Measurements from ENCODE around the gene SDC4.
A peak's percentile ranks its signal among the peaks of the same experiment; 100 is the strongest.

Gene SDC4

DNA sequence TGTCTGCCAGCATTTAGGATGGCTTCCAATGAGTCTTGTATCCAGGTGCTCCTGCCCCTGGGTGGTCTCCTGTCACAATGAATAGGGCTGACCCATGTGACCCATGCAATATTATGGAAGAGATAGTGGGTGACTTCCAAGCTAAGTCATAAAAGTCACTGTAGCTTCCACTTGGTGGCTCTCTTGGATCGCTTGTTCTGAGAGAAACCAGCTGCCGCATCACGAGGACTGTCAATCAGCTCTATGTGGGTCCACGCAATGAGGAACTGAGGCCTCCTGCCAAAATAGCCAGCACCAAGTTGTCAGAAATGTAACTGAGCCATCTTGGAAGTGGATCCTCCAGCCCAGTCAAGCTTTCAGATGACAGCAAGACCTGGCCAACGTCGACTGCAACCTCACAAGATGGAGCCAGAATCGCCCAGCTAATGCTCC is 25.3 kb downstream of the SDC4 start:
- no peak for DNase-seq (ENCODE audit: extremely low read depth in 1 of 2, low read depth in 1 of 2)

DNA sequence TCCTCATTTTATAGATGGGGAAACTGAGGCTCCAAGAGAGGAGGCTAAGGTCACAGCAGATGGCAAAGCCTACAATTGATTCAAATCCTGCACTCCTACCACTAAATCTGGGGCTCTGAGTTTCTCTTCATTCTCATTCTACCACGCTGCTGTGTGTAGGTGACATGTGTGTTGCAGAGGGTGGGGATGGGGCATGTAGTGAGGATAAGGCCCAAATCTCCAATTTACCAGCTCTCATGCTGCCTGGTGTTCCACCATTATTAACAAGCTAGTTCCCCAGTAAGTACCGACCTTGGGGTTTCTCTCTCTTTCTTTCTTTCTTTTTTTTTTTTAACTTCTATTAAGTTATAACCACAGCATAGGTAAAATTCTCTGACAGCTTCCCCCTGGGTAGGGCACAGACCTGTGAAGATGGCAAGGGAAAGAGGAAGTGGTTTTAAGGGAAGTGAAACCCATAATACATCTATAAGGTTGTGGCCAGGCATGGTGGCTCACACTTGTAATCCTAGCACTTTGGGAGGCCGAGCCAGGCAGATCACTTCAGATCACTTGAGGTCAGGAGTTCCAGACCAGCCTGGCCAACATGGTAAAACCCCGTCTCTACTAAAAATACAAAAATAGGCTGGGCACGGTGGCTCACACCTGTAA is 27.2 kb downstream of the SDC4 start:
- no peak for DNase-seq (ENCODE audit: extremely low read depth in 1 of 2, low read depth in 1 of 2)

DNA sequence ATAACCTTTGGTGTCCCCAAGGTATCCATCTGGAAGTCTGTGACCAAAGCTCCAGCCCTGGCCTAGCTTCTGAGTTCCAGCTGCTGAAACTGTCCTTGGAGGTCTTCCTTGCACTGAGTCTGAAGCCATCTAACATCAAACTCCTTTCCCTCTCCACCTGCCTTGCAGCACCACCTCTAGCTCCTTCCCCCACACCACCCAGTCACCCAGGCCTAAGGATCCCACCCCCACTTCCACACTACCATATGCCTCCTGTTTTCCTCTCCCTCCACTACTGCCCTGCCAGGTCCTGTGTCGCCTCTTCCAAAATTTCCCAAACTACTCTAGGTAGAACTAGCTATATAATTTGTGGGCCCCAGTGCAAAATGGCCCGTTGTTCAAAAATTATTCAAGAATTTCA is 29.3 kb downstream of the SDC4 start:
- DNase-seq (ENCODE audit: extremely low read depth in 1 of 2, low read depth in 1 of 2) = no peak

DNA sequence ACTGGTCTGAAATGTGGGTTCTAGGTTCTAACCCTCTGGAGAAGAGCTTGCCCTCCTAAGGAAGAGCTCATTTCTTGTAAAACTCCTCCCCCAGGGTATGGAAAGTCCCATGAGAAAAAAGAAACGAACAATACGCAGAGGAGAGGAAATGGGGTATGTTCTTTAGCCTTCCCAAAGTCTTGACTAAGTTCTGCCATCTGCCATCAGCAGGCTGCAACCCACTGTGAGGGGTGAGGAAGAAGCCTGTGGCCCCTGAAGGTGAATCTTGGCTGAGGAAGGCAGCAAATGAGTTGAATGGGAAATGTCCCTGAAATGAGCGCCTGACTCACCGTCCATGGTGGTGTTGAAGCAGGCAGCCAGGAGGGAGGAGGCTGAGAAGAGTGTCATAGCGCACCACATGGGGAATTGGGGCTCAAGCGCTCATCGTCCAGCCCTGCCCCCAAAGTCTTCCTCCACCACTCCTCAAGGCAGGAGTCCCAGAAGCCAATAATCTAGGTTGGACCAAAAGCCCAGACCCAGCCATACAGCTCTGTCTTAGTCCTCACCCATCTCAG is 29.8 kb downstream of the SDC4 start:
- DNase-seq (ENCODE audit: extremely low read depth in 1 of 2, low read depth in 1 of 2) = no peak

DNA sequence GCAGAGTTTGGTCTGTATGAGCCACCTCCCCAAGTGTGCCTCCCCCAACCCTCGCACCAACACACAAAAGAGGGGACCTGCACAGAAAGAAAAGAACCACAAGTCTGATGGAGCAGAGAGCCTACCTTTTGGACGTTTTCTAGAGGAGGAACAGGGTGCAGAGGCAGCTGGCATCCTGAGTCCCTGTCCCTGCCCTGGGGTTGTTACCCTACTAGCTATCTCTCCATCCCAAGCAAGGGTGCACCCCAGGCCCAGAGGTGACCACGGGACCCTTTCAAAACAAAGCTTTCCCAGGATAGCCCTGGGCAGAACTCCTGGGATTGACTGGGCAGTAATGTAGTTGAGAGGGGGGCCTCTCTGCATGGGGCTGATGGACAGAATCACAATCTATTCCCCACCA is 30.4 kb downstream of the SDC4 start:
- no peak for DNase-seq (ENCODE audit: extremely low read depth in 1 of 2, low read depth in 1 of 2)

DNA sequence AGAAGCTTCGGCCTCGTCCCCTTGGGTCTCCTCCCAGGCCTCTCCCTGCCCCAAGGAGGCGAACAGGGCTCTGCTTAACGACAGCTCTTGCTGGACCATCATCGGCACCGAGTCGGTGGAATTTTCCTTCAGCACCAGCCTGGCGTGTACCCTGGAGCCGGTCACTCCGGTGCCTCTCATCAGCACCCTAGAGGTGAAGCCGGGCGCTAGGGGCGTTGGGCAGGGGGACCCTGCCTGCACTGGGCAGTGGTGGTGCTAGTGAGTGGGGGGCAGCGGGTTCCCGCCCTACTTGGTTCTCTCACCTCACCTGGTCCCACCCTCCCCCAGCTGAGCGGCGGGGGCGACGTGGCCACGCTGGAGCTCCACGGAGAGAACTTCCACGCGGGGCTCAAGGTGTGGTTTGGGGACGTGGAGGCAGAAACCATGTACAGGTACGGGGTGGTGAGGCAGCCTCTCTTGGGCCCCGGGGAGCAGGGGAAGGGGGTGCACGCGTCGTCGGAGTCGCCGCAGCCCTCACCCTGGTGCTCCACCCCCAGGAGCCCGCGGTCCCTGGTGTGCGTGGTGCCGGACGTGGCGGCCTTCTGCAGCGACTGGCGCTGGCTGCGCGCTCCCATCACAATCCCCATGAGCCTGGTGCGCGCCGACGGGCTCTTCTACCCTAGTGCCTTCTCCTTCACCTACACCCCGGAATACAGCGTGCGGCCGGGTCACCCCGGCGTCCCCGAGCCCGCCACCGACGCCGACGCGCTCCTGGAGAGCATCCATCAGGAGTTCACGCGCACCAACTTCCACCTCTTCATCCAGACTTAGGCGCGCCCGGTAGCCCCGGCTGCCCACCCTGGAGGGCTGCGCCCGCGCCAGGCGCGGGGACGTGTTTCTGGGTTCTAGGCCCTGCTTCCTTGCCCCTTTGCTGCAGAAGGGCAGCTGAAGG is 31.8 kb downstream of the SDC4 start:
- no peak for DNase-seq (ENCODE audit: extremely low read depth in 1 of 2, low read depth in 1 of 2)

DNA sequence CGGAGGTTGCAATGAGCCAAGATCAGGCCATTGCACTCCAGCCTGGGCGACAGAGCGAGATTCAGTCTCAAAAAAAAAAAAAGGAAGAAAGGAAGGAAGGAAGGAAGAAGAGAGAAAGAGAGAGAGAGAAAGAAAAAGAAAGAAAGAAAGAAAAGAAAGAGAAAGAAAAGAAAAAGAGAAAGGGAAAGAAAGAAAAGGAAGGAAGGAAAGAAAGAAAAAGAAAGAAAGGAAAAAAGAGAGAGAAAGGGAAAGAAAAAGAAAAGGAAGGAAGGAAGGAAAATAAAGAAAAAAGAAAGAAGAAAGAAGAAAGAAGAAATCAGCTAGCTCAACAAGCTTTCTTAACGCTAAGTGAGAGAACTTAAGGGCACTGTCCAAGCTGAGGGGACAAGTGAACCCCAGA is 32.6 kb downstream of the SDC4 start:
- DNase-seq (ENCODE audit: extremely low read depth in 1 of 2, low read depth in 1 of 2) = no peak

DNA sequence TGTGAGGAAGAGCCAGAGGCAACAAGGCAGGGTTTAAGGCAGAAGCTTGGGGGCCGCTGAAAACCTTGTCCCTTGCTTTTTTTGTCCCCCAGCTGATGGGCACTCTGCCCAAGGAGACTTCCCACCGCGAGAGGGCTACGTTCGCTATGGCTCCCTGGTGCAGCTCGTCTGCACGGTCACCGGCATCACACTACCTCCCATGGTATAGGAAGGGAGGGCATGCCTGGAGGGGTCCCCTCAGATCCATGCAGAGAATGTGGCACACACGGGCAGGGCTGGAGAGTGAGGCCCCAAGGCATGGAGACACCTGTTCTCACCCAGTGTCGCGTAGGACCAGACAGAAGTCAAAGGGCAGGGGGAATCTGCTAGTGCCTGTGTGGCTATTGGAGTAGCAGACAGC is 34.3 kb downstream of the SDC4 start:
- DNase-seq (ENCODE audit: extremely low read depth in 1 of 2, low read depth in 1 of 2) = no peak

DNA sequence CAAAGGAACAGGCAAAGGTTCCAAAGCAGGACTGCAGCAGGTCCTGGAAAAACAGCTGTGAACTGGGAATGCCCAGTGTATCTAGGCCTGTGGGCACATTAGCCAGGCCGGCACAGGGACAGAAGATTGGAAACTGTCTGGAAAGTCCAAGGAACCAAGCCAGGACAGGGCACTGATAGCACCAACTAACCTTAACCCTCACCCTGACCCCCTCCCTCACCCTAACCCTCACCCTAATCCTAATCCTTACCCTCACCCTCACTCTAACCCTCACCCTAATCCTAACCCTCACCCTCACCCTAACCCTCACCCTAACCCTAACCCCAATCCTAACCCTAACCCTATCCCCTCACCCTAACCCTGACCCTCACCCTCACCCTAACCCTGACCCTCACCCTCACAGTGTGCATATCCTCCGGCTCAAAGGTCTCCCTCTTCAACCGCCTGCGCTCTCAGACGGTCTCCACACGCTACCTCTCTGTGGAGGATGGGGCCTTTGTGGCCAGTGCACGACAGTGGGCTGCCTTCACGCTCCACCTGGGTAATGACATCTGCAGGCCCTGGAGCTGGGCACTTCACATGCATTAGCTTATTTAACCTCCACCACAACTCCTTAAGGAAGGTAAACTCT is 35.0 kb downstream of the SDC4 start:
- DNase-seq (ENCODE audit: extremely low read depth in 1 of 2, low read depth in 1 of 2) = no peak

DNA sequence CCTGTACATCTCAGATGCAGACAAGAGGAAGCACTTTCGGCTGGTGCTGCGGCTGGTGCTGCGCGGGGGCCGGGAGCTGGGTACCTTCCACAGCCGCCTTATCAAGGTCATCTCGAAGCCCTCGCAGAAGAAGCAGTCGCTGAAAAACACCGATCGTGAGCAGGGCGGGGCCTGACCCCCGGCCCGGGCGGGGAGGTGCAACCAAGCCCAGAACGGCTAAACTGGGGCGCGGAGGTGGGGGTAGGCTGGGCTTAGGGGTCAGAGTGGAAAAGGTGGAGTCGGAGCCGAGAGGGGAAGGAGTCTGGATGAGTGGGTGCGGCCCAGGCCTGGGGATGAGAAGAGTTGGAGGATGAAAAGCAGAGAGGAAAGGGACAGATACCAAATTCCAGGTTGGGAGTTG is 36.0 kb downstream of the SDC4 start:
- DNase-seq (ENCODE audit: extremely low read depth in 1 of 2, low read depth in 1 of 2) = no peak

DNA sequence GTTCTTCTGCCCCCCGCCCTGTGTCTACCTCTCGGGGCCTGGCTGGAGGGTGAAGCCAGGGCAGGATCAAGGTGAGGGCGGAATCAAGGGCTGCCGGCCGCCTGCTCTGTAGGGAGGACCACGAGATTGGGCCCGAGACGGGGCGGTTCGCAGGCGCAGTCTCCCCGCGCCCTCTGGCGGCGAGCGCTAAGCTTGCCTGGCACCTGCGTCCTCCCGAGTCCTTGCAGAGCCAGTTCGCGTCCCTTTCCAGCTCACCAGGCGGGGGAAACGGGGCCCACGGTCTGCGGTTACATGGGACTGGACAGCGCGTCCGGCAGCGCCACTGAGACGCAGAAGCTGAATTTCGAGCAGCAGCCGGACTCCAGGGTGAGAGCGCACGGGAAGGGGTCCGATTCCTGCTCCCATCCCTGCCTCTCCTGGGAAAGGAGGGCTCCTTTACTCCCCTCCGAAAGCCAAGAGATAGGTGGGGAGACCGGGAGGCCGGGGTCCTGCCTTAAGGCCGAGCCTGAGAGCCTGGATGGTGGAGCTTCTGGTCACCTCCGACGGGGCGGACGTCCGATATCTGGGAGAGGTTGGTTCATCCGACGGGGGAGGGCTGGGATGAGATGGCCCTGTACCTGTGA is 36.5 kb downstream of the SDC4 start:
- DNase-seq (ENCODE audit: extremely low read depth in 1 of 2, low read depth in 1 of 2) = peak in 1 of 2 donors; percentile 46

DNA sequence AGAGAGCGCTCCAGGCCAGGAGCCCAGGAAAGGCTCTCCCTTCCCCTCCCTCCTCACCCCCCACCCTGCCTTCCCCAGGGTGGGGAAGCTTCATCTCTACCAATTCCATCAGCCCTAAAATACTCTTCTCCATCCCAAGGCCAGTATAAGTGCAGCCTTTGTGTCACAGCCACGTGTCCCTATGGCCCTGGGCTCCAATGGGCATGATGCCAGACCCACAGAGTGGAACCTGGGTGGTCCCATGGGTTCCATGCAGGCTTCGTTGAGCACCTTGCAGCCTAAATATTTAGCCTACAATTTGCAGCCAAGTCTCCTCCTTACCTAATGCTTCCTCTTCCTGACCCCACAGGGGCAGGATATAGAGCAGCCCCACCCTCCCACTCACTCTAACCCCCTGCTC is 39.1 kb downstream of the SDC4 start:
- DNase-seq (ENCODE audit: extremely low read depth in 1 of 2, low read depth in 1 of 2) = no peak

DNA sequence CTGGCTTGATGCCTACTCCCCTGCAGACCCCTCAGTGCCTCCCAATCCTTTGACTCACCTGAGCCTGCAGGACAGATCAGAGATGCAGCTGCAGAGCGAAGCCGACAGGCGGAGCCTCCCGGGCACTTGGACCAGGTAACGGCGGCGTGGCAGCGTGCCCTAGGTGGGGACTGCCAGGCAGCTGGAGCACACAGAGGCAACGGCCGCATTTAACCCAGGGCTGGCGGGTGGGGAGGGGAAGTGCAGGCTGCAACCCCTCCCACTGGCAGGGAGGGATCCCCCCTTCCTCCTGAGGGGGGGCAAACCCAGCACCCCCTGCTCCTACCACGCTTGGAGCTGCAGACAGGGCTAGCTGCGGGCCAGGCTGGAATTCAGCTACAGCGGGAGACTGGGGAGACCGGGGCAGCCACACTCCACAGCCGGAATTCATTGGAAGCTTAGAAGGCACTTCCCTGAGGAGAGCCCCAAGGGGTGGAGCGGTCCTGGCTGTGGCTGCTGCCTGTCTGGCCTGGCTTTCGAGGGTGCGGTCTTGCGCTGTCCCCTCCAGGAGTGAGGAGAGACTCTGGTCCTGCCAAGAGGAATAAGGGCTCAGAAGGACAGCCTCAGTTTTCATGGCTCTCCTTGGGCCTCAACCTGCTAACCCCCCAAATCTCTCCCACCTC is 40.0 kb downstream of the SDC4 start, which contains the start of gene MATN4:
TSS of gene MATN4 (minus strand) at position 183 of the 662 bp plus-strand sequence. CDS start 2,717 bp downstream, outside the sequence.
- DNase-seq (ENCODE audit: extremely low read depth in 1 of 2, low read depth in 1 of 2) = no peak

DNA sequence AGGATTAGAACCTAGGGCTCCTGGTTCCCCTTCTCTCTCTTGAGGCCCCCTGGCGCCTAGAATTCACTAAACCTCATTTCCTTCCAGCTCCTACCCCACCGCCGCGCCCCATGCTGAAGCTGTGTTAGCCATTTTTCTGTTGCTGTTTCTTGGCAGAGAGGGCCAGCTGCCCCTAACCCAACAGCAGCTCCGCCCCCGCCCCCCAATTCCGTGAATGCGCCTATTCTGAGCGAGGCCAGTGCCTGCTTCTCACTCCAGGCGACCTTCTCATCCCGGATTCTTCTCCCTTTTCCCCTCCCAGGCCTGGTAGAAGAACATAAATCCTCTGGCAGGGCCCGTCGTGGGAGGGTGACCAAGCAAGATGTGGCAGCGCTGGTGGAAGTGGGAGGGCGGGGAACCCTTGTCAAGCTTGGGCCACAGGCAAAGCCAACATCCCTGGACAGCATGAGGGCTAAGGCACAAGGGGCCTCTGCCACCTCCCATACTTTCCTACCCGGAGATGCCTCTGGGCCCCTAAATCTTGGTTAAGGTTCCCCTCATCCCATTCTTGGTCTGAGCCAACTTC is 41.1 kb downstream of the SDC4 start:
- DNase-seq (ENCODE audit: extremely low read depth in 1 of 2, low read depth in 1 of 2) = no peak

DNA sequence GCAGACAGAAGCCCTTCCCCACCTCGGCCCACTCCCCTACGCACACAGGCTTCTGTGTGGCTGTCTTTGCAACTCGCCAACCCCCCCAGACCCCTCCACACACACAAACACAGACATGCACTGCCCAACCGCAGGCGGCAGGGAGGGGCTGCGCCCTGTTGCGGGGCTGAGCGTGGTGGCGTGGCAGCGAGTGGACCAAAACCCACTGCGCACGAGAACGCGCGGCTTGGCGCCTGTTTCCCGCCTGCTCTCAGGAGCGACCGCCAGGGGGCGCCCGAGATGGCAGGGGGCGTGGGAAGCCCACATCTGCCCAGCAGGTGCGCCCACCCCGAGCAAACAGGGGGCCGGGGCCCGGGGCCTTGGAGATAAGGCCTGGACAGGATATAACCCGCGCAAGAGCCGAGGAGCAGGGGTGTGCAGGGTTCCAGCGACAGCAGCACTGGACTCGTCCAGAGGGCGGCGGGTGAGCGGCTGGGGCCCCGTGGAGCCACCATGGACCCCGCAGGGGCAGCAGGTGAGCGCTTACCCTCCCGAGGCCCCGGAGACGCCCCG is 41.7 kb downstream of the SDC4 start, which contains the start of gene RBPJL:
TSS of gene RBPJL (plus strand) at position 410 of the 552 bp plus-strand sequence. CDS start at position 493, 83 bp downstream.
- peak in 1 of 2 donors; percentile 37 for DNase-seq (ENCODE audit: extremely low read depth in 1 of 2, low read depth in 1 of 2)

DNA sequence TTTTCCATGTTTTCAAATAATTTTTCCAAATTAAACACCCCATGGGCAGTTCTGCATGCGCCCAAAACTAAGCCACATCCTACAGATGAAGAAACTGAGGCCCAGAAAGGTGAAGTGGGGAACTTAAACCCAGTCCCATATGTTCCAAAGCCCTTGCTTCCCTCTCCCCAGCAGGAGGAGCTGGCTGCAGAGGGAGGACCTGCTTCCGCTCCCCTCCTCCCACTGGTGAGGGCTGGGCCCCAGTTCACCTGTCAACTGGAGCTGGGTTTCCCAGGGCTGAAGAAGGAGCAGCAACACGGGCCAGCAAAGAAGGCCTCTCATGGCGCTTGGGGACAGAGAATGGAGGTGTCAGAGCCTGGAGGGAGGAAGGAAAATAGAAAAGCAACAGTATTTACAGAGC is 43.0 kb downstream of the SDC4 start:
- no peak for DNase-seq (ENCODE audit: extremely low read depth in 1 of 2, low read depth in 1 of 2)

DNA sequence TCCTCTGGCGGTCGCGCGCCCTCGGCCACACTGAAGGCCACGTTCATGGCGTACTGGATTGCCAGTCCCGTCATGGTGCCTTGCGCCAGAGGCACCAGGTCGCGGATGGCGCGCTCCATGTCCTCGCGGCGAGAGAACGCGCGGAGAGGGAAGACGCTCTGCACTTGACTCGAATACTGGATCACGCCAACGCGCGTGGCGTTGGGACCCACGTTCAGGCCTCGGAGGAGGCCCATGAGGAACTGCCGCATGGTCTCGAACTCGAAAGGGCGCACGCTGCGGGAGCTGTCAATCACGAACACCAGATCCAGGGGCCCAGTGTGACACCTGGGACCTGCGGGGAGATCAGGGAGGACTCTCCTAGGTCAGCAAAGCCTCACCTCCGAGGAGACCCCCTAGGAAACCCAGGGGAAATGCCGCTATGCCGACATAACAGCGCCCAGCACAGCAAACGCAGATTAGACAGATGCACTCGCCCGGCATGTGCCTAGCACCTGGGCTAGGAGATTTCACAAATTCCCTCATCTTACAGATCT is 43.7 kb downstream of the SDC4 start:
- no peak for DNase-seq (ENCODE audit: extremely low read depth in 1 of 2, low read depth in 1 of 2)

DNA sequence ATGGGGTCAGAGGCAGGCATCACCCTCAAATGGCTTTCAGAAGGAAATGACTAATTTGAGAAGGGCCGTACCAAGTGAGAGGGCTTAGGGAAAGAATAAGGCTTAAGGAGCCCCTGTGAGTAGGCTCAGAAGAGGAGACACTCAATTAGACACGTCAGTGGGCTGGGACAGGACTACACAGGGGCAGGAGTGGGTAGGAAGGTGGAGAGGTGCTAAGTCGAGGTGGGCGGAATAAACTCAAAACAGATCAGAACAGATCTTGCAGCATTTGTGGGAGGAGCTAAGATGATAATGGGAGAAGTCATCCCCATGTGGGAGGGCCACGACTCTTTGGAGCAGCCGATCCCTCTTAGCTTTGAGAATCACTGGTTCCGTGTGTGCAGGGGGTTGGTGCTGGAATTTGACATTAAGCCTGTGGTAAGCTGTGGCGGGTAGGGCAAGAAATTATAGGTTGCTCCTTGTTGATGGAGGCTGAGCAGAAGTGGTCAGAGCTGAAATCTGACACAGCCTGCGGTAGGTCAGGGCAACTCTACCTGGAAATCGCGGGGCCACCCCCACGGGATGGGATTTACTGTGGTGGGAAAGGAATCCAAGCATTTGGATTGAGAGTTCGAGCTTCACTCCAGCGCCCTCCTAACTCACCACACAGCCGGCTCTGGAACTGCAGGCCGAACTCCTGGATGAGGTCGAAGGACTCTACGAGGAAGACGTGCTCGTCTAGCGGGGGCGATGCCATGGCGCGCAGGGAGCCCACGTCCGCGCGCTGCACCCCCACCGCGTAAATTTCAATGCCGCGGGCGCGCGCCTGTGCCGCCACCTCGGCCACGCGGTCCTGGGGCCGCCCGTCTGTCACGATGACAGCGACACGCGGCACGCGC is 44.4 kb downstream of the SDC4 start:
- no peak for DNase-seq (ENCODE audit: extremely low read depth in 1 of 2, low read depth in 1 of 2)

Data from activated CD8-positive, alpha-beta memory T cell treated with anti-CD3 and anti-CD28 coated beads for 1 hour (primary cell).